ENCODE data around the gene CHCHD3. TPM values are rescaled to one million over a fixed set of nuclear protein-coding genes. Genes with fewer than 3 reads are reported as not detected.
A peak's percentile ranks its signal among the peaks of the same experiment; 100 is the strongest.

Gene CHCHD3
- total RNA-seq, 1 donor from 2014 or later = 75.5 TPM

DNA sequence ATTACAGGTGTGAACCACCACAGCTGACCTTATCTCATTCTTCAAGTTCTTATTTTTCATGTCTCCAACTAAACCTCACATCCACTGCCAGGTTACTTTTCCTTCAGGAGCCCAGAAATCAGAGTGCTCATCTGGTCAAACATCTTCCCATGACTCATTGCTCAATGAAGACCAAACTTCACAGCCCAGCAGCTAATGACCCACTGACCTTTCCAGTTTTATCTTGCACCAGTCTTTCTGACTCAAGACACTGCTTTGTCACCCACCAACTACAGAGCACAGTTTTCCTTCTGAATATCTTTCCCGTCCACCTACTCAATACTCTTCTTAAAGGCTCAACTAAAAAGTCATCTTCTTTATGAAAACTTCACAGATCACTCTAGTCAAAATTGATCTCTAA lies 245.1 kb downstream of the CHCHD3 start:
- no peak overlapping the region for H3K4me3 ChIP-seq (ENCODE audit: low read depth, low read length)
- TF ChIP-seq, protein P1, sequence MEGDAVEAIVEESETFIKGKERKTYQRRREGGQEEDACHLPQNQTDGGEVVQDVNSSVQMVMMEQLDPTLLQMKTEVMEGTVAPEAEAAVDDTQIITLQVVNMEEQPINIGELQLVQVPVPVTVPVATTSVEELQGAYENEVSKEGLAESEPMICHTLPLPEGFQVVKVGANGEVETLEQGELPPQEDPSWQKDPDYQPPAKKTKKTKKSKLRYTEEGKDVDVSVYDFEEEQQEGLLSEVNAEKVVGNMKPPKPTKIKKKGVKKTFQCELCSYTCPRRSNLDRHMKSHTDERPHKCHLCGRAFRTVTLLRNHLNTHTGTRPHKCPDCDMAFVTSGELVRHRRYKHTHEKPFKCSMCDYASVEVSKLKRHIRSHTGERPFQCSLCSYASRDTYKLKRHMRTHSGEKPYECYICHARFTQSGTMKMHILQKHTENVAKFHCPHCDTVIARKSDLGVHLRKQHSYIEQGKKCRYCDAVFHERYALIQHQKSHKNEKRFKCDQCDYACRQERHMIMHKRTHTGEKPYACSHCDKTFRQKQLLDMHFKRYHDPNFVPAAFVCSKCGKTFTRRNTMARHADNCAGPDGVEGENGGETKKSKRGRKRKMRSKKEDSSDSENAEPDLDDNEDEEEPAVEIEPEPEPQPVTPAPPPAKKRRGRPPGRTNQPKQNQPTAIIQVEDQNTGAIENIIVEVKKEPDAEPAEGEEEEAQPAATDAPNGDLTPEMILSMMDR (conservative IDR thresholded peaks at IDR 0.05; ENCODE audit: low read depth, low read length) = no peak
- peak; percentile 59 for DNase-seq (ENCODE audit: low read depth)

DNA sequence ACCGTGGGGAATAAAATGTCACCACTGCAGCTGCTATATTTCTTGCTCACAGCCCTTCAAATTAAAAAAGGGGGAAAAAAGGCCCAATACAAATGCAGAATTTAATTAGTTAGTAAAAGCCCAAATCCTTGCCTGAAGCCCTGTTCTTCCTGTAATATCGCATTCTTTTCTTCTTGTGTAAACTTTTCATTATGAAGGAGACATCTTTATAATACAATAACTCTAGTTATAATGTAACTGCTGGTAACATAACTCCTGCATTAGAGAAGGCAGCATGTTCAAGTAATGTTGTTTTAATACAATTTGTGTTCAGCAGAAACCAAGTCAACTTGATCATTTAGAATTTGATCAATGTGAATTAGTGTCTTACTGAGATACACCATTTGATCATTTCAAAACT lies 250.9 kb downstream of the CHCHD3 start:
- TF ChIP-seq, protein P1 (conservative IDR thresholded peaks at IDR 0.05; ENCODE audit: low read depth, low read length) = no peak
- H3K4me3 ChIP-seq (ENCODE audit: low read depth, low read length) = no peak overlapping the region
- DNase-seq (ENCODE audit: low read depth) = no peak

GRCh38 chr7:132828502-132828901 lies 253.4 kb downstream of the CHCHD3 start:
- TF ChIP-seq, protein P1 (conservative IDR thresholded peaks at IDR 0.05; ENCODE audit: low read depth, low read length) = no peak
- DNase-seq (ENCODE audit: low read depth) = no peak
- H3K4me3 ChIP-seq (ENCODE audit: low read depth, low read length) = no peak overlapping the region

DNA sequence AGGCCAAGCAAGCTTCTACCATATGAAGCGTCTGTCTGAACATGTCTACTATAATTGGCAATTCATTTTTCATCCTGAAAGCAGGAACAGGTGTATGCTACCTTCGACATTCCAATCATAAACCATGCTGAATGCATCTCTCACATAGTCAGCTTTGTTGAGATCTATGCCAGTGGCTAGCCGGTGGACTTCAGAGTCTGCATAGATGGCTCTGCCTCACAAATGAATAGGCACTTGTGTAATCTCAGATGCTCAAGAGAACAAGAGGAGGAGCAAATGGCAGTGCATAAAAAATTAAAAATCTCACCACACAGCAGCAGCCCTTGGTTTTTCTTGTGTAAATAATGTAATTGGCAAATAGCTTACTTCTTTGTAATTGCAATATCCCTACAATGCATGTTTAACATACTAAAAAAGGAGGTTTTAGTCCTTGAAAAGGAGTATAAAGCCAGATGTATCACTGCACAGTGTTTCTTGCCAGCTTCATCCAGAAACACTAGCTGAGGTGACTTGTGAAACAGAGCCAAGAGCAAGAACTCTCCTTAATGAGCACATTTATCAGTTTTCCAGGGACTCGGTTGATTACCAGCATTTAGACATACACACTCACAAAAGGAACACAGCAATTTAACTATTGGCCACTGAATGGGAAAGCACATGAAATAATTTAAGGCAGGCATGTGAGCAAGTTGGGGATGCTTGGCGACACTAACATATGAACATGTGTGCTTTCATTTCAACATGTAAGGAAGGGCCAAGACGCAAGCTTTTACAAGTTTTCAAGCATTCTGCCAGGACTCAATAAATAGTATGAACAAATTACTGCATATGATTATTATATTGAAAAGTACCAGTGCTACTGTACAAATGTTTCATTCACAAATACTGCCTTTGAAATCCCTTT lies 255.7 kb downstream of the CHCHD3 start:
- DNase-seq (ENCODE audit: low read depth) = no peak
- H3K4me3 ChIP-seq (ENCODE audit: low read depth, low read length) = no peak overlapping the region
- TF ChIP-seq, protein P1 (conservative IDR thresholded peaks at IDR 0.05; ENCODE audit: low read depth, low read length) = no peak

- TF ChIP-seq, protein P1 (conservative IDR thresholded peaks at IDR 0.05; ENCODE audit: low read depth, low read length) = no peak
- no peak for DNase-seq (ENCODE audit: low read depth)
Measured at GRCh38 chr7:132825222-132825621, 256.7 kb downstream of the CHCHD3 start.

GRCh38 chr7:132819648-132820047 lies 262.2 kb downstream of the CHCHD3 start:
- DNase-seq (ENCODE audit: low read depth) = no peak
- TF ChIP-seq, protein P1 (conservative IDR thresholded peaks at IDR 0.05; ENCODE audit: low read depth, low read length) = no peak
- no peak overlapping the region for H3K4me3 ChIP-seq (ENCODE audit: low read depth, low read length)

More at GRCh38 chr7:132825222-132825621, 256.7 kb downstream of the CHCHD3 start:
- H3K4me3 ChIP-seq (ENCODE audit: low read depth, low read length) = no peak overlapping the region

DNA sequence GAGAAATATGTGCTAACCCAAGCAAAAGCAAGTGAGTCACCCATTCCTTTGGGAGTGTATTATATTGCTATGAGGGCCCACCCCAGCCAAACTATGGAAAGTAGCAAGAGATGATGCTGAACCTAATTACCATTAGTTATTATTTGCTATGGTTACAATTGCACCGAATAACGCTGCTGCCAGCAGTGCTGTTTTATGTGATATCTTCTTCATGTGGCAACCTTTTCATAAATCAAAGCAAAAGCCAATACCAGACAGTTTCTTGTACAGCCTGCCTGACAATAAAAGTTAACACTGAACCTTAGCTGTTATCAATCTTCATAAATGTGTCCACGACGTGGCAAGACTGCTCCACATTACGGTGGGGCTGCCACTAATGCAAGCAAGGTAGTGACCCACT lies 263.9 kb downstream of the CHCHD3 start:
- no peak overlapping the region for H3K4me3 ChIP-seq (ENCODE audit: low read depth, low read length)
- no peak for DNase-seq (ENCODE audit: low read depth)
- TF ChIP-seq, protein P1 (conservative IDR thresholded peaks at IDR 0.05; ENCODE audit: low read depth, low read length) = no peak
